Activated T-helper 17 cell treated with anti-CD3 and anti-CD28 coated beads, Interleukin-2, amount 50 U/mL, for 72 hours (primary cell): ENCODE data around the gene CD209. TPM values are rescaled to one million over a fixed set of nuclear protein-coding genes. Genes with fewer than 3 reads are reported as not detected.
A peak's percentile ranks its signal among the peaks of the same experiment; 100 is the strongest.
"Not testable (repeated sequence)": the region's sequence is repeated elsewhere in the genome, so short reads cannot be mapped to it uniquely, and the experiment has no call there.

Experiments
- ATAC-seq: fragments of 150-1000 bp; cut with Tn5 transposase; replicated peaks from 2 replicates; pipeline ENCODE4 v1.10.0; 2021; ENCODE audit warnings: mild to moderate bottlenecking, moderate library complexity
- H3K27ac Mint-ChIP-seq: one replicate; pipeline ENCODE4 v1.8.0; 2022; ENCODE audit warnings: mixed read lengths
- H3K27me3 Mint-ChIP-seq: one replicate; pipeline ENCODE4 v1.8.0; 2022; ENCODE audit warnings: mixed read lengths
- H3K36me3 Mint-ChIP-seq: one replicate; pipeline ENCODE4 v1.8.0; 2022; ENCODE audit warnings: low read depth, mild to moderate bottlenecking, mixed read lengths
- H3K4me1 Mint-ChIP-seq: one replicate; pipeline ENCODE4 v1.8.0; 2022; ENCODE audit warnings: mixed read lengths
- H3K4me3 Mint-ChIP-seq: one replicate; pipeline ENCODE4 v1.8.0; 2022; ENCODE audit warnings: mild to moderate bottlenecking, mixed read lengths
- H3K9me3 Mint-ChIP-seq: one replicate; pipeline ENCODE4 v1.8.0; 2022; ENCODE audit warnings: mixed read lengths
- total RNA-seq, 2 donors: library from RNA; stranded (reverse); gene quantifications; one replicate each; pipeline ENCODE4 v1.2.3, GENCODE V29; 2022

The CD209 gene, protein sequence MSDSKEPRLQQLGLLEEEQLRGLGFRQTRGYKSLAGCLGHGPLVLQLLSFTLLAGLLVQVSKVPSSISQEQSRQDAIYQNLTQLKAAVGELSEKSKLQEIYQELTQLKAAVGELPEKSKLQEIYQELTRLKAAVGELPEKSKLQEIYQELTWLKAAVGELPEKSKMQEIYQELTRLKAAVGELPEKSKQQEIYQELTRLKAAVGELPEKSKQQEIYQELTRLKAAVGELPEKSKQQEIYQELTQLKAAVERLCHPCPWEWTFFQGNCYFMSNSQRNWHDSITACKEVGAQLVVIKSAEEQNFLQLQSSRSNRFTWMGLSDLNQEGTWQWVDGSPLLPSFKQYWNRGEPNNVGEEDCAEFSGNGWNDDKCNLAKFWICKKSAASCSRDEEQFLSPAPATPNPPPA
- not detected for total RNA-seq

DNA sequence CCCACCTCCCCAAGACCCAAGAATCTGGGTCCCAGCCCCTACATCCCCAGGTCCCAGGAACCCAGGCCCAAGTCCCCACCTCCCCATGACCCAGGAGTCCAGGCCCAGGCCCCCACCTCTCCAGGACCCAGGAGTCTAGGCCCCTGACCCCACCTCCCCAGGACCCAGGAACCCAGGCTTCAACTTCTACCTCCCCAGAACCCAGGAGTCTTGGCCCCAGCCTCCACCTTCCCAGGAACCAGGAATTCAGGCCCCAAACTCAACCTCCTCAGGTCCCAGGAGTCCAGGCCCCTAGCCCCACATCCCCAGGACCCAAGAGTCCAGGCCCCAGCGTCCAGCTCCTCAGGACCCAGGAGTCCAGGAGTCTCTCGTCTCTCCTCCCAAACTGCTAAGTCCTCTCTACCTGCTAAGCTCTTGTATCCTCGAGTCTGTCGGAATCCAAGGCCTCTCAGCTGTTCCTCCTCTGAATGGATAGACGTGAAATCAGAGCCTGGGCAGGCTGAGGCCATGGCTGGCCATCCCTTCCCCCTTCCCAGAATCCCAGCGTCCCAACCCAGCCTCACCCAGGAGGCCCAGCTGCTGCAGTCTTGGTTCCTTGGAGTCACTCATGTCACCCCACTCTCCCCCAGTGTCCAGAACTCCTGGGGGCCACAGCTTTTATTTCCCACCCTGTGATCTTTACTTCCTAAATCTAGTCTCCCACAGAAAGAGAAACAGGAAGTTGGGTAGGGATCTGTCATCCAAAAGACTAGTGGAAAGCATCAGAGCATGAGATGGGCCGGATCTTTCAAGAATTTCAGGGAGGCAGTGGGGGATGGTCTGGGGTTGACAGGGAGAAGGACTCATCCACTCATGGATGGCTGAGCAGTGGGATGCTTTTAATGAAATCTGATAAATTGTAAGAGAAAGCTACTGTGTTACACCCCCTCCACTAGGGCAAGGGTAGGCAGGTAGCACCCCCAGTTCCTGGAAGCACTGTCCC lies at the start of gene CD209:
Gene CD209, minus strand, starts transcription at position 632 of the 982 bp plus-strand sequence. Its CDS starts 23 bp downstream, at position 609.
- H3K4me1 Mint-ChIP-seq, result peaks cover 15% of the 10 kb centered on the region
- no peak within 1 kb of the TSS for H3K4me3 Mint-ChIP-seq
- H3K27ac Mint-ChIP-seq, result peak within 1 kb of the TSS; percentile 34
- H3K36me3 Mint-ChIP-seq, result no peaks in the 10 kb centered on the region
- ATAC-seq, result no peak
- H3K9me3 Mint-ChIP-seq, result peaks cover 12% of the 10 kb centered on the region
- peaks cover 33% of the 10 kb centered on the region for H3K27me3 Mint-ChIP-seq

GRCh38 chr19:7795555-7796161 lies 48.3 kb upstream of the CD209 start:
- ATAC-seq, result no peak
- no peak overlapping the region for H3K4me3 Mint-ChIP-seq
- no peaks in the 10 kb centered on the region for H3K36me3 Mint-ChIP-seq
- no peak overlapping the region for H3K27ac Mint-ChIP-seq
- H3K9me3 Mint-ChIP-seq, result no peaks in the 10 kb centered on the region
- H3K4me1 Mint-ChIP-seq, result no peaks in the 10 kb centered on the region
- peaks cover 23% of the 10 kb centered on the region for H3K27me3 Mint-ChIP-seq

DNA sequence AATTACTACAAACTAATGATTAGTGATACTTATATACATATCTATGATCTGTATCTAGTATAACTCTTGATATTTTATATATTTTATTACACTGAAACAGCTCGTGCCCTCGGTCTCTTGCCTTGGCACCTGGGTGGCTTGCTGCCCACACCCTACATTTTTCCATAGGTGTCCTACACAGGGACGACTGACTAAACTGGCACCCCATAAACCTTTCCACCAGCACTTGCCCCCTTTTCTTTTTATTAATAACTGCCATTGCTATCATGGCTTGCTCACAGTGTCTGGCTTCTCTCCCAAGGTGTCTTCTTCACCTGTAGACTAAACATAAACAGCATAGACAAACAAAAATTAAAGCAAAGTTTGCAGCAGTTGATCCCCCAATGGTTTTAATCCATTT lies 46.2 kb upstream of the CD209 start:
- no peaks in the 10 kb centered on the region for H3K9me3 Mint-ChIP-seq

GRCh38 chr19:7792701-7793100 lies 45.4 kb upstream of the CD209 start:
- H3K4me1 Mint-ChIP-seq, H3K36me3 Mint-ChIP-seq, H3K4me3 Mint-ChIP-seq, H3K9me3 Mint-ChIP-seq, ATAC-seq, H3K27ac Mint-ChIP-seq: not testable (repeated sequence)
- peaks cover 24% of the 10 kb centered on the region for H3K27me3 Mint-ChIP-seq

More for the DNA sequence above, 46.2 kb upstream of the CD209 start:
- H3K4me1 Mint-ChIP-seq, result no peaks in the 10 kb centered on the region
- H3K4me3 Mint-ChIP-seq, result no peak overlapping the region
- H3K27ac Mint-ChIP-seq, result no peak overlapping the region
- no peak for ATAC-seq
- peaks cover 24% of the 10 kb centered on the region for H3K27me3 Mint-ChIP-seq
- no peaks in the 10 kb centered on the region for H3K36me3 Mint-ChIP-seq

GRCh38 chr19:7792281-7792680 lies 44.9 kb upstream of the CD209 start:
- Mint-ChIP-seq H3K4me1 (no peaks in the 10 kb centered on the region), H3K4me3 (no peak overlapping the region), H3K27me3 (peaks cover 23% of the 10 kb centered on the region), H3K36me3 (no peaks in the 10 kb centered on the region), H3K9me3 (no peaks in the 10 kb centered on the region), H3K27ac (no peak overlapping the region)
- ATAC-seq, result no peak

GRCh38 chr19:7790416-7790815 lies 43.1 kb upstream of the CD209 start:
- H3K36me3 Mint-ChIP-seq, result no peaks in the 10 kb centered on the region
- no peak overlapping the region for H3K4me3 Mint-ChIP-seq
- H3K4me1 Mint-ChIP-seq, result no peaks in the 10 kb centered on the region
- no peak overlapping the region for H3K27ac Mint-ChIP-seq
- no peaks in the 10 kb centered on the region for H3K9me3 Mint-ChIP-seq
- no peak for ATAC-seq
- H3K27me3 Mint-ChIP-seq, result peaks cover 19% of the 10 kb centered on the region

- Mint-ChIP-seq H3K27ac (no peak overlapping the region), H3K27me3 (peaks cover 23% of the 10 kb centered on the region), H3K36me3 (no peaks in the 10 kb centered on the region), H3K9me3 (no peaks in the 10 kb centered on the region), H3K4me1 (no peaks in the 10 kb centered on the region), H3K4me3 (peak overlapping the region; percentile 23)
- no peak for ATAC-seq
Observed at GRCh38 chr19:7789447-7789846, 42.1 kb upstream of the CD209 start.

DNA sequence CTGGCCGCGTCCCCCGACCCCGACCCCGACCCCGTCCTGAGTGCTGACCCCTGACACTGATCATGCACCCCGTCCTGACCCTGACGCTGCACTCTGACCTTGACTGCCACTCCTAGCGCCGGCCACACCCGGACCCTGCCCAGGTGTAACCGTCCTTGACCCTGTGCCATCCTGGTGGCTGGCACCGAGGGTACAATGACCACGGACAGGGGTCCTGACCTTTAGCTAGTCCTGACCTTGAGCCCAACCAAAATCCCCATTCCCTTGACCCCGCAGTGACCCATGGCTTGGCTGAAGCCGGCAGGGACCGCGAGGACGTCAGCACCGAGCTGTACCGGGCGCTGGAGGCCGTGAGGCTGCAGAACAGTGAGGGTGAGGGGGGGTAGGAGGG lies 41.6 kb upstream of the CD209 start:
- peak overlapping the region; percentile 23 for H3K4me3 Mint-ChIP-seq
- no peaks in the 10 kb centered on the region for H3K4me1 Mint-ChIP-seq
- peaks cover 23% of the 10 kb centered on the region for H3K27me3 Mint-ChIP-seq
- no peaks in the 10 kb centered on the region for H3K9me3 Mint-ChIP-seq
- no peaks in the 10 kb centered on the region for H3K36me3 Mint-ChIP-seq
- H3K27ac Mint-ChIP-seq, result no peak overlapping the region
- ATAC-seq, result no peak

GRCh38 chr19:7788178-7788932 lies 41.0 kb upstream of the CD209 start:
- no peak overlapping the region for H3K27ac Mint-ChIP-seq
- no peaks in the 10 kb centered on the region for H3K4me1 Mint-ChIP-seq
- H3K36me3 Mint-ChIP-seq, result no peaks in the 10 kb centered on the region
- no peak for ATAC-seq
- peaks cover 26% of the 10 kb centered on the region for H3K27me3 Mint-ChIP-seq
- H3K4me3 Mint-ChIP-seq, result no peak overlapping the region
- H3K9me3 Mint-ChIP-seq, result no peaks in the 10 kb centered on the region

DNA sequence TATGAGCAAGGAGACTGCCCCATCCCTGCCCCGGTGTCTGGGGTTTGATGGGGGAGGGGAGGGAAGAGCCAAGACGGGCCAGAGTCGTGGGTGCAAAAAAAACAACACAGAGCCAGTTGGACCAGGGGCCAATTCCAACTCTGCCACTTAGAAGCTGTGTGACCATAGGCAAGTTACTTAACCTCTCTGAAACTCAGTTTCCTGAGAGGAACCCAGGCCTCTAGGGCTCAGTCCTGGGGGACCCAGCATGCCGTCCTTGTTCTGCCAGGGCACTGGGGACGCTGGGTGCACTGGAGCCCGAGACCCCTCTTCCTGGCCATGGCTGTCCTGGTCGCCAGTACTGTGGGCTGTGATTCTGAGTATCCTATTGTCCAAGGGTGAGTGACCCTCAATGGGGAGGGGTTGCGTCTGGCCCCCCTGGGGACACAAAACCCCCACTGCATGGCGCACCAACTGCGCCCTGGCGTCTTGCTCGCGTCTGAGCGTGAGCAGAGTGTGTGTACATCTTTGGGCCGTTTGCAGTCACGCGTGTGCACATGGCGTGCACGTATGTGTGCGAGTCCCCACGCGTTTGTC lies 40.4 kb upstream of the CD209 start:
- no peaks in the 10 kb centered on the region for H3K36me3 Mint-ChIP-seq
- no peaks in the 10 kb centered on the region for H3K4me1 Mint-ChIP-seq
- ATAC-seq, result no peak
- H3K27me3 Mint-ChIP-seq, result peaks cover 27% of the 10 kb centered on the region
- no peak overlapping the region for H3K27ac Mint-ChIP-seq
- H3K9me3 Mint-ChIP-seq, result no peaks in the 10 kb centered on the region
- H3K4me3 Mint-ChIP-seq, result no peak overlapping the region

- ATAC-seq, result no peak
- no peak overlapping the region for H3K27ac Mint-ChIP-seq
- H3K4me3 Mint-ChIP-seq, result no peak overlapping the region
- no peaks in the 10 kb centered on the region for H3K9me3 Mint-ChIP-seq
- no peaks in the 10 kb centered on the region for H3K4me1 Mint-ChIP-seq
- peaks cover 25% of the 10 kb centered on the region for H3K27me3 Mint-ChIP-seq
- no peaks in the 10 kb centered on the region for H3K36me3 Mint-ChIP-seq
Observed at GRCh38 chr19:7787141-7787540, 39.8 kb upstream of the CD209 start.

- Mint-ChIP-seq H3K4me1 (no peaks in the 10 kb centered on the region), H3K9me3 (no peaks in the 10 kb centered on the region), H3K4me3 (no peak overlapping the region), H3K27ac (no peak overlapping the region), H3K36me3 (no peaks in the 10 kb centered on the region), H3K27me3 (peaks cover 33% of the 10 kb centered on the region)
- ATAC-seq, result no peak
Observed at GRCh38 chr19:7784856-7785255, 37.5 kb upstream of the CD209 start.

- H3K27me3 Mint-ChIP-seq, result peaks cover 33% of the 10 kb centered on the region
- no peak overlapping the region for H3K27ac Mint-ChIP-seq
Observed at GRCh38 chr19:7783991-7784423, 36.7 kb upstream of the CD209 start.

More at GRCh38 chr19:7783991-7784423, 36.7 kb upstream of the CD209 start:
- H3K36me3 Mint-ChIP-seq, result no peaks in the 10 kb centered on the region
- H3K9me3 Mint-ChIP-seq, result no peaks in the 10 kb centered on the region
- H3K4me3 Mint-ChIP-seq, result no peak overlapping the region
- no peaks in the 10 kb centered on the region for H3K4me1 Mint-ChIP-seq
- ATAC-seq, result no peak
